ENCODE results near the gene INPP5D. TPM values are rescaled to one million over a fixed set of nuclear protein-coding genes. Genes with fewer than 3 reads are reported as not detected.
A peak's percentile ranks its signal among the peaks of the same experiment; 100 is the strongest.
"Not testable (repeated sequence)": the region's sequence is repeated elsewhere in the genome, so short reads cannot be mapped to it uniquely, and the experiment has no call there.

INPP5D gene
- total RNA-seq, 2 experiments from 2014 or later: 108 to 122 TPM

DNA sequence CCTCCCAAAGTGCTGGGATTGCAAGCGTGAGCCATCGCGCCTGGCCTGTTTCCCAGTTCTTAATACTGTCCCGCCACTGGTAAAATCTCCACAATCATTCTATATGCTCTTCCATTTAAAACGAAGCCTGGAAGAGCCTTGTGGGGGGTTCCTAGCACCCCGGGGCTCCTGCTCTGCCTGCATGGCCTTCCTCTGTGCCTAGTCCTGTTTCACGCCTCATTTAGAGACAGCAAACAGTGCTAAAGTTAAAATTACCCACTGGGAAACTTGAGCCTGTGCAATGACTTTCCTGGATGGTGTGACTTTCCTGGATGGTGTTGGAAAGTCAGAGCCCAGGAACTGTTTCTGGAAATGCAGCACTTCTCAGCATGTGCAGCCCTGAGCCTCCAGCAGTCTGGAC lies 55.0 kb downstream of the INPP5D start:
- Mint-ChIP-seq H3K4me1 (ENCODE audit: low read depth) (peaks cover 58% of the 10 kb centered on the region), H3K27ac (peak overlapping the region; percentile 30), H3K4me3 (no peak overlapping the region), H3K36me3 (ENCODE audit: low read depth) (peaks cover 43% of the 10 kb centered on the region), H3K9me3 (ENCODE audit: insufficient read depth) (no peaks in the 10 kb centered on the region), H3K27me3 (ENCODE audit: low read depth) (no peaks in the 10 kb centered on the region)
- CTCF ChIA-PET: interaction anchor here (1.1 kb wide), 1 partner anchor 16 kb away, joined by 4 read pairs; no protein-coding TSS in a partner anchor
- DNase-seq (no peak), ATAC-seq (no peak)
- POLR2A ChIA-PET: interaction anchor here (1.2 kb wide), 1 partner anchor 137 kb away, joined by 4 read pairs; no protein-coding TSS in a partner anchor

DNA sequence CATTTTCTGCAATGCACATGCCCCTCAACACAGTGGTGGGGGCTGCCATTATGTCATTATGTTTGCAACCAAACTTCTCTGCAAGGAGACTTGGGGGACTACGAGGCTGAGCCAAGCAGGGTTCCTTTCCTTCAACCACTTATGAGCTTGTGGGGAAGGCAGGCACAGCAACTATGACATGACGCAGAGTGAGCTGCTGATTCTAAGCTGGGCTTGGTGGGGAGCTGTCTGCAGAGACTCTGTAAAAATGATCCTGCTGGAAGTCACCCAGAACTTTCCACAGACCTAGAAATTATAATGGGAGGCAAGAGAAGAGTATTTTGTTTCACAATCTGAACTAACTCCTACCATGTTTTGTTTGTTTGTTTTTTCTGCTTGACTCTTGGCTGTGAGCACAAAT lies 55.6 kb downstream of the INPP5D start:
- H3K27ac Mint-ChIP-seq: no peak overlapping the region
- no peaks in the 10 kb centered on the region for H3K9me3 Mint-ChIP-seq (ENCODE audit: insufficient read depth)
- CTCF ChIA-PET: interaction anchor here (0.7 to 1.1 kb wide), 3 partner anchors 16 to 61 kb away, joined by 4 to 5 read pairs (median 4); partner anchors contain the start of gene INPP5D
- POLR2A ChIA-PET: interaction anchor here (1.2 kb wide), 1 partner anchor 137 kb away, joined by 4 read pairs; no protein-coding TSS in a partner anchor
- no peaks in the 10 kb centered on the region for H3K27me3 Mint-ChIP-seq (ENCODE audit: low read depth)
- peaks cover 58% of the 10 kb centered on the region for H3K4me1 Mint-ChIP-seq (ENCODE audit: low read depth)
- ATAC-seq (no peak), DNase-seq (no peak)
- no peak overlapping the region for H3K4me3 Mint-ChIP-seq
- H3K36me3 Mint-ChIP-seq (ENCODE audit: low read depth): peaks cover 47% of the 10 kb centered on the region

DNA sequence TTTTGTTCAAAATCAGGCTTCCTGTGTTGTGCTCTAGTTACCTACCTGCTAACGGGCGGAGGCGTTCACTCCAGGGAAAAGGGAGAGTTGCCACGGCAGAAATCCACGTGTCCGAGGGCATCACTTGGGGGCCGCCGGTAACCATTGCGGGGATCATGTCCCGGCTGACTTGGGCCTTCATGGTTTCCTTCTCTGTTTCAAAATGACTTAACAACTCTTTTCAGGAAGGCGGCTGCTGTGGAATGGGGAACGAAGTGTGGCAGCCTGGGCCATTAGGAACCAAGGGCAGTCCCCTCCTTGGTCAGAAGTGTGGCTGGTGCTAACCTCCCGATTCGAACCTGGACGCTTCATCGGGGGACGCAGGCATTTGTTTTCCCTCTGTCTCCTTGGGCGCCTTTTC lies 56.8 kb downstream of the INPP5D start:
- H3K4me1 Mint-ChIP-seq (ENCODE audit: low read depth): peaks cover 59% of the 10 kb centered on the region
- peaks cover 50% of the 10 kb centered on the region for H3K36me3 Mint-ChIP-seq (ENCODE audit: low read depth)
- ATAC-seq (no peak), DNase-seq (no peak)
- H3K9me3 Mint-ChIP-seq (ENCODE audit: insufficient read depth): no peaks in the 10 kb centered on the region
- no peak overlapping the region for H3K4me3 Mint-ChIP-seq
- no peaks in the 10 kb centered on the region for H3K27me3 Mint-ChIP-seq (ENCODE audit: low read depth)
- no peak overlapping the region for H3K27ac Mint-ChIP-seq
- POLR2A ChIA-PET: no interaction called here
- CTCF ChIA-PET: interaction anchor here (1.1 kb wide), 1 partner anchor 62 kb away, joined by 5 read pairs; no protein-coding TSS in a partner anchor

DNA sequence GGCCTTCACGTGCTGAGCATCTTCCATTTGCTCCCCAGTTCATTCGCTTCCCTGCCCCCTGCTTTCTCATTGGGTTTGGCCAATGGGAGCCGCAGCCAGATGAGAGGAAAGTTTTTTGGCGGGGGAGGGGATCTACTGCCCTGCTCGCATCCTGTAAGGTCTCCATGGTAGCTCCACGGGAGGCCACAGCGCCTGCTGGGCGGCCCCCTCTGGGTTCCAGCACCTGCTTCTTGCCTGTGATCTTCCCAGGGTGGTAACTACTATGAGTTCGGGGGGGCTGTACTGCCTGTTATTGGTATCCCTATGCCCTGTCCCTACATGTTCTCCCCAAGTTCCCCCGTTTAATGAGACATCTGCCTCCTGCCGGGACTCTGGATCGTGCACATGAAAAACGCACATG lies 57.2 kb downstream of the INPP5D start:
- Mint-ChIP-seq H3K9me3 (ENCODE audit: insufficient read depth) (no peaks in the 10 kb centered on the region), H3K36me3 (ENCODE audit: low read depth) (peaks cover 53% of the 10 kb centered on the region), H3K27ac (no peak overlapping the region), H3K4me1 (ENCODE audit: low read depth) (peaks cover 59% of the 10 kb centered on the region), H3K27me3 (ENCODE audit: low read depth) (no peaks in the 10 kb centered on the region), H3K4me3 (no peak overlapping the region)
- DNase-seq (no peak), ATAC-seq (no peak)
- POLR2A ChIA-PET: no interaction called here
- CTCF ChIA-PET: no interaction called here

DNA sequence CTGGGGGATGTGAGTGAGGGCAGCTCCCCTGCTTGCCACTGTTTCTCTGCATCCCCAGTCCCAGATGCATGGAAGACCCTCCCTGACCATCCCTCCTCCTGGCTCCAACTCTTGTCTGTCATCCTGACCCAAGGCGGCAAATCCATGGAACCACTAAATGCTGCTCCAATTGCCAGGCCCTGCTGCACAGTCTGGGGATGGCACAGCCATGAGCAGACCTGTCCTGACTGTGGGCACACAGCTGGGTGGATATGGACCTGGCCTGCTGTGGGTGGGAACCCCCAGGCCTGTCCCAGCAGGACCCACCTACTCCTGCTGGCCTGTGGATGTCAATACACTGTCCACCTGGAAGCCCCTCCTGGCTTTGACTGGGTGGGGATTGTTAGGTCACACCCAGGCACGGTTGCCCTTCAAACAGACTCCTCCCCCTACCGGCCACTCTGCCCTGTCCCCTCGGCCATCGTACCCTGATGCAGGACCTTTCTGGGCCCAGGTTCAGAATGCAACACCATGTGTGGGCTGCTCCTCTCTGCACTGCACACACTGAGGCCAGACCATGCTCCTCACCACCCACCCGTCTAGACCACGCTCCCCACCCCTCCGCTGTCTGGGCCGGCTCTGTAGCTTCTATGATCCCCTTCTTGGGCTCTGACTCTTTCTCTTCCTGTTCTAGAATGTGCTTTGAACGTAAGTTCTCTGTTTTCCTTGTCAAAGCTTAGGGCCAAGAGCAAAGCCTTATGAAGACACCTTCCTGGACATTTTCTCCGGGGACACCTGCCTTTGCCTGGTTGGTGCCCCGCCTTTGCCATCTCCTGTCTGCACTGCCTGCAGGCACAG lies 57.9 kb downstream of the INPP5D start:
- CTCF ChIA-PET: no interaction called here
- H3K27me3 Mint-ChIP-seq (ENCODE audit: low read depth): no peaks in the 10 kb centered on the region
- peak overlapping the region; percentile 26 for H3K27ac Mint-ChIP-seq
- no peaks in the 10 kb centered on the region for H3K9me3 Mint-ChIP-seq (ENCODE audit: insufficient read depth)
- no peak overlapping the region for H3K4me3 Mint-ChIP-seq
- H3K36me3 Mint-ChIP-seq (ENCODE audit: low read depth): peaks cover 57% of the 10 kb centered on the region
- H3K4me1 Mint-ChIP-seq (ENCODE audit: low read depth): peaks cover 55% of the 10 kb centered on the region
- no peak for DNase-seq
- POLR2A ChIA-PET: no interaction called here
- no peak for ATAC-seq

DNA sequence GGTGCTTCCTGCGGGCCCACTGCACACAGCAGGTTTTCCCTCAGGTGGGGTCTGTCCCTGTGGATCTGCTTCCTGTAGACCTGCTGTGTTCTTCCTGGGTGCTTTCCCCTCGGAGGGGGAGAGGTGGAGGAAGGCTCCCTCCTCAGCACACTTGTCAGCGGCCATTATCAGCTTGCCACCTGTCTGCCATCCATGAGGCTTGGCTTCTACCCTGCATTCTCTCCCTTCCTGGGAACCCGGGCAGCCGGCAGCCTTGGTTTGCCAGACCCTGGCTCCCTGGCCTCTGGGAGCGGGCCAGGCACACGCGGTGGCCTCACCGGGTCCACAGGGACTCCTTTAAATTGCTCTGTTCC lies 58.5 kb downstream of the INPP5D start:
- no peak for ATAC-seq

DNA sequence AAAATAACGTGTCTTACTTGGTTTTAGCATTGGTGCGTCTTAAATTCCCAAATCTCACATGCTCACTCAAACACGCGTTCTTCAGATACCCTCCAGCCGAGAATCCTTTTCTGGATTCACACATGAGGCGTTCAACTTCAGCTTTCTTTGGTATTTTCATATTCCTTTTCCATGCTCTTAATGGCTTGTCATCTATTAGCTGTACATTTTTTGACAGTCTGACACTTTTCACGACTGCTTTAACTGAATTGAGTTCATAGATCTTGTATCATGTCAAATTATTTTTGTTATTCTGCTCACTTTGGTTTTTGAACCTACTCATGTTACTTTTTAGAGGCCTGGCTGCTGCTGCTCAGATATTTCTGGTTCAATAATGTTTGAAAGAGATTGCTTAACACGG lies 59.0 kb downstream of the INPP5D start:
- Mint-ChIP-seq H3K27me3 (ENCODE audit: low read depth) (no peaks in the 10 kb centered on the region), H3K9me3 (ENCODE audit: insufficient read depth) (no peaks in the 10 kb centered on the region), H3K4me1 (ENCODE audit: low read depth) (peaks cover 44% of the 10 kb centered on the region), H3K36me3 (ENCODE audit: low read depth) (peaks cover 60% of the 10 kb centered on the region), H3K4me3 (no peak overlapping the region), H3K27ac (no peak overlapping the region)
- ATAC-seq (no peak), DNase-seq (no peak)
- ChIA-PET POLR2A (no interaction called here), CTCF (no interaction called here)

More for the DNA sequence above, 58.5 kb downstream of the INPP5D start:
- ChIA-PET CTCF (no interaction called here), POLR2A (no interaction called here)
- Mint-ChIP-seq H3K36me3 (ENCODE audit: low read depth) (peaks cover 58% of the 10 kb centered on the region), H3K27ac (no peak overlapping the region), H3K4me3 (no peak overlapping the region), H3K27me3 (ENCODE audit: low read depth) (no peaks in the 10 kb centered on the region), H3K4me1 (ENCODE audit: low read depth) (peaks cover 49% of the 10 kb centered on the region), H3K9me3 (ENCODE audit: insufficient read depth) (no peaks in the 10 kb centered on the region)
- DNase-seq: no peak

DNA sequence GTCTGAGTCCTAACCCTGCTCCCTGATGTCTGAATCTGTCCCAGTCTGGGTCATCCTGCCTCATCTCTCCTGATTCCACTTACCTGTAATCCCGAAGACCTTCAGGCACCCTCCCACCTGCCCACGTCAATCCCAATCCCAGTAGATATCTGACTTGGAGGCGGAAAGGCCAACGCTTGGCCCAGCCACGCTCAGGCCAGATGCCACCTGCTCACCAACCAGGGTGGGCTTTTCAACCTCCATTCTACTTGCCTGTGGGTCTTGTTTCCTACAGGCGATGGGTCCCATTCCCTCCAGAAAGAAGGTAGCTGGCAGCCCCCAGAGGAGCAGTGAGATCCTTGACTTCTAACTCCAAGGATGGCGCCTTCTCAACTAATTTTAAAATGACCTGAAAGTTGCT lies 59.7 kb downstream of the INPP5D start:
- H3K36me3 Mint-ChIP-seq (ENCODE audit: low read depth): peaks cover 61% of the 10 kb centered on the region
- H3K27ac Mint-ChIP-seq: no peak overlapping the region
- POLR2A ChIA-PET: no interaction called here
- no peak overlapping the region for H3K4me3 Mint-ChIP-seq
- no peaks in the 10 kb centered on the region for H3K9me3 Mint-ChIP-seq (ENCODE audit: insufficient read depth)
- peaks cover 38% of the 10 kb centered on the region for H3K4me1 Mint-ChIP-seq (ENCODE audit: low read depth)
- H3K27me3 Mint-ChIP-seq (ENCODE audit: low read depth): no peaks in the 10 kb centered on the region
- CTCF ChIA-PET: no interaction called here
- DNase-seq (no peak), ATAC-seq (no peak)

DNA sequence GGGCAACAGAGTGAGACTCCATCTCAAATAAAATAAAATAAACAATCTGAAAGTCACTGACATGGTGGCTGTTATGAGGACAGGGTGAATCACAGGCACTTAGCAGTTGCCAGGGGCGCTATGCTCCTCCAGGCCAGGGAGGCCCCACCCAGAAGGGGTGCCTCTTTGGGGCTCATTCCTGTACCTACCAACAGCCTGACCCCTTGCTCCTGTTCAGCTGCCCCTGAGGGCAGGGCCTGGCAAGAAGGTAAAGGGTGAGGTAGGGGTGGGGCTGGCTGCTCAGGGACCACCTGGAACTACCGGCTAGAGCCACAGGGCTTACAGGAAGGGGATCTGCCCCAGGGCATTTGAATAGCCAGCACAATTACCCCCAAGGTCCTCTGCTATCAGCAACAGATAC lies 60.3 kb downstream of the INPP5D start:
- DNase-seq: no peak
- Mint-ChIP-seq H3K27ac (no peak overlapping the region), H3K4me3 (no peak overlapping the region), H3K36me3 (ENCODE audit: low read depth) (peaks cover 58% of the 10 kb centered on the region), H3K9me3 (ENCODE audit: insufficient read depth) (no peaks in the 10 kb centered on the region), H3K27me3 (ENCODE audit: low read depth) (no peaks in the 10 kb centered on the region), H3K4me1 (ENCODE audit: low read depth) (peaks cover 31% of the 10 kb centered on the region)
- CTCF ChIA-PET: no interaction called here
- ATAC-seq: no peak
- POLR2A ChIA-PET: no interaction called here

DNA sequence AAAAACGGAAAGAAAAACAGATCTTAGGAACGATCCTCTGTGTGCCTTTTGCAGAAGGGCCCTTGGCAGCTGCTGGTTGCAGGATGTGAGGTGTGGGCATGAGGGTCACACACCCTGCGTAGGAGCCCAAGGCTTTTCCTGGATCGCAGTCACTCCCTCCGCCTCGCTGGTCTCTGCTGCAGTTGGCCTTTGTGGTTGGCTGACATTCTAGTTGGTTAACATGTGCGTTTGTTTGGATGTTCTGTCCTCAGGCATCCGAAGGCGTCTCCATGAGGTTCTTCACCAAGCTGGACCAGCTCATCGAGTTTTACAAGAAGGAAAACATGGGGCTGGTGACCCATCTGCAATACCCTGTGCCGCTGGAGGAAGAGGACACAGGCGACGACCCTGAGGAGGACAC lies 61.7 kb downstream of the INPP5D start:
- H3K27me3 Mint-ChIP-seq (ENCODE audit: low read depth): no peaks in the 10 kb centered on the region
- ATAC-seq (no peak), DNase-seq (no peak)
- CTCF ChIA-PET: no interaction called here
- no peak overlapping the region for H3K27ac Mint-ChIP-seq
- H3K9me3 Mint-ChIP-seq (ENCODE audit: insufficient read depth): no peaks in the 10 kb centered on the region
- peaks cover 63% of the 10 kb centered on the region for H3K36me3 Mint-ChIP-seq (ENCODE audit: low read depth)
- no peak overlapping the region for H3K4me3 Mint-ChIP-seq
- POLR2A ChIA-PET: interaction anchor here (0.8 kb wide), 1 partner anchor 15 kb away, joined by 3 read pairs; no protein-coding TSS in a partner anchor
- peaks cover 23% of the 10 kb centered on the region for H3K4me1 Mint-ChIP-seq (ENCODE audit: low read depth)

DNA sequence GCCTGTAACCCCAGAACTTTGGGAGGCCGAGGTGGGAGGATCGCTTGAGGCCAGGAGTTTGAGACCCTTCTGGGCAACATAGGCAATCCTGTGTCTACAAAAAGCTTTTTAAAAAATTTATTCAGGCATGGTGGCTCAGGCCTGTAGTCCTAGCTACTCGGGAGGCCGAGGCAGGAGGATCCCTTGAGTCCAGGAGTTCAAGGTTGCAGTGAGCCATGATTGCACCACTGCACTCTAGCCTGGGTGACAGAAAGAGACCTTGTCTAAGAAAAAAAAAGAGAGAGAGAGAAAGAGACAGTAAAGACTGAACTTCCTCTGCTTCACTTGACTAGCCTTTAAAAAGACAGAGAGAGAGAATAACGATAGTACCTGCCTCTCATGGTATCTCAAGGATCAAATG lies 62.4 kb downstream of the INPP5D start:
- peaks cover 64% of the 10 kb centered on the region for H3K36me3 Mint-ChIP-seq (ENCODE audit: low read depth)
- POLR2A ChIA-PET: interaction anchor here (0.8 kb wide), 1 partner anchor 14 kb away, joined by 3 read pairs; no protein-coding TSS in a partner anchor
- no peak overlapping the region for H3K27ac Mint-ChIP-seq
- no peaks in the 10 kb centered on the region for H3K9me3 Mint-ChIP-seq (ENCODE audit: insufficient read depth)
- DNase-seq: no peak
- no peaks in the 10 kb centered on the region for H3K27me3 Mint-ChIP-seq (ENCODE audit: low read depth)
- no peak overlapping the region for H3K4me3 Mint-ChIP-seq
- no peak for ATAC-seq
- peaks cover 19% of the 10 kb centered on the region for H3K4me1 Mint-ChIP-seq (ENCODE audit: low read depth)
- CTCF ChIA-PET: no interaction called here

DNA sequence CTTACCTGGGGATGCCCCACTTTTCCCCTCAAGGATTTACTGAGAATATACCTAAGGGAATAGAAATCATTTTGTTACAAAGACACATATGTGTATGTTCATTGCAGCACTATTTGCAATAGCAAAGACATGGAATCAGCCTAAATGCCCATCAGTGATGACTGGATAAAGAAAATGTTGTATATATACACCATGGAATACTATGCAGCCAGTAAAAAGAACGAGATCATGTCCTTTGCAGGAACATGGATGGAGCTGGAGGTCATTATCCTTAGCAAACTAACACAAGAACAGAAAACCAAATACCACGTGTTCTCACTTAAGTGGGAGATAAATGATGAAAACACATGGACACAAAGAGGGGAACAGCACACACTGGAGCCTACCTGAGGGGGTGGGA lies 63.4 kb downstream of the INPP5D start:
- H3K4me3 Mint-ChIP-seq; H3K9me3 Mint-ChIP-seq (ENCODE audit: insufficient read depth); CTCF ChIA-PET; H3K27me3 Mint-ChIP-seq (ENCODE audit: low read depth); POLR2A ChIA-PET; DNase-seq; ATAC-seq: not testable (repeated sequence)
- Mint-ChIP-seq H3K36me3 (ENCODE audit: low read depth) (peaks cover 61% of the 10 kb centered on the region), H3K27ac (peak overlapping the region; percentile 43), H3K4me1 (ENCODE audit: low read depth) (peaks cover 17% of the 10 kb centered on the region)
